ENCODE results near the gene BCL11B. TPM values are rescaled to one million over a fixed set of nuclear protein-coding genes. Genes with fewer than 3 reads are reported as not detected.

The BCL11B gene
- total RNA-seq, 1 experiment from 2014 or later = not detected

GRCh38 chr14:99179506-99179905 lies 92.5 kb downstream of the BCL11B start:
- no peak for DNase-seq (ENCODE audit: low spot score)
- in situ Hi-C loops (cut with HindIII; ENCODE audit: low sequenced_read_pairs) = no loop called here

GRCh38 chr14:99177886-99178835 lies 93.8 kb downstream of the BCL11B start:
- DNase-seq (ENCODE audit: low spot score) = no peak
- in situ Hi-C loops (cut with HindIII; ENCODE audit: low sequenced_read_pairs) = no loop called here

- DNase-seq (ENCODE audit: low spot score) = no peak
- in situ Hi-C loops (cut with HindIII; ENCODE audit: low sequenced_read_pairs) = no loop called here
Observed at GRCh38 chr14:99177046-99177655, 94.8 kb downstream of the BCL11B start.

GRCh38 chr14:99176156-99176945 lies 95.6 kb downstream of the BCL11B start:
- in situ Hi-C loops (cut with HindIII; ENCODE audit: low sequenced_read_pairs) = no loop called here
- DNase-seq (ENCODE audit: low spot score) = no peak

DNA sequence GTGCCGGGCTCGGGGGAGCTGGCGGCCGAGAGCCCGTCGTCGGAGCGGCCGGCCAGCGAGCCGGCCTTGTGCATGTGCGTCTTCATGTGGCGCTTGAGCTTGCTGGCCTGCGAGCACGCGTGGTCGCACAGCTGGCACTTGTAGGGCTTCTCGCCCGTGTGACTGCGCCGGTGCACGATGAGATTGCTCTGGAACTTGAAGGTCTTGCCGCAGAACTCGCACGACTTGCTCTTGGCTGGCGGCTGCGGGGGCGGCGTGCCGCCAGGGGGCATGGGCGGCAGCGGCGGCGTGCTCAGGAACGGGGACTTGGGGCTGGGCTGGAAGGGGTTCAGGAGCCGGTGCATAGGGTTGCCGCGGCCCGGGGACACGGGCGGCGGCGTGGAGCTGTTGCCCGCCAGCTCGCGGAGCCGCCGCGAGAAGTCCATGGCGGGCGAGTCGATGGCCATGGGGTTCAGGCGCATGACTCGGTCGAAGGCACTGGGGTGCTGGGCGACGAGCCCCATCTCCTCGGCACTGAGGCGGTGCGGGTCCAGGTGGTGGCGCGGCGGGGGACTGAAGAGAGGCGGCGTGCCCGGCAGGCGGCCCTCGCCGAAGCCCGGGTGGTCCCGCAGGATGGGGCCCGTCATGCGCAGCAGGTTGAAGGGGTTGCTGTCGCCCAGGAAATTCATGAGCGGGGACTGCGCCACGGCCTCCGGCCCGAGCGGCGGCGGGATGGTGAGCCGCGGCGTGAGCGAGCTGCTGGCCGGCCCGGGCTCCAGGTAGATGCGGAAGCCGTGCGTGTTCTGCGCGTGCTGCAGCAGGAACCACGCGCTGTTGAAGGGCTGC lies 96.5 kb downstream of the BCL11B start:
- DNase-seq (ENCODE audit: low spot score) = no peak
- in situ Hi-C loops (cut with HindIII; ENCODE audit: low sequenced_read_pairs) = no loop called here

- in situ Hi-C loops (cut with HindIII; ENCODE audit: low sequenced_read_pairs) = no loop called here
- DNase-seq (ENCODE audit: low spot score) = no peak
Observed at GRCh38 chr14:99174770-99175319, 97.2 kb downstream of the BCL11B start.

GRCh38 chr14:99174081-99174769 lies 97.8 kb downstream of the BCL11B start:
- in situ Hi-C loops (cut with HindIII; ENCODE audit: low sequenced_read_pairs) = no loop called here

DNA sequence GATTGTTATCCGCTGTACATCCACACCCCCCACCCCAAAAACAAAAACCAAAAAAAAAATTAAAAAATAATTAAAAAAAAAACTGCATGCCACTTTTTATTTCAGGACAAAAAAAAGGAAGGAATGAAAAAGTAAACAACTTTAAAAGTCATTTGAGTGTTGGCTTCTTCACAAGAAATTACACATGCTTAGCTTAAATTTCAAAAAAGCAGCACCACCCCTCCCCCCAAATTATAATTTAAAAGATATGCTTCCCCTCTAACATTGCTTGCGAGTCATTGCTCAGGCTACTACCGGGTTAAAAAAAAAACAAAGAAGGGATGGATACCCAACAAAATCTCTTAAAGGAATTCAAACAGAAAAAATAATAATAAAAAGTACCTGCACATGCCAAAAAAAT lies 98.5 kb downstream of the BCL11B start:
- no peak for DNase-seq (ENCODE audit: low spot score)
- in situ Hi-C loops (cut with HindIII; ENCODE audit: low sequenced_read_pairs) = no loop called here

More at GRCh38 chr14:99174081-99174769, 97.8 kb downstream of the BCL11B start:
- DNase-seq (ENCODE audit: low spot score) = no peak

GRCh38 chr14:99173086-99173485 lies 98.9 kb downstream of the BCL11B start:
- DNase-seq (ENCODE audit: low spot score) = no peak
- in situ Hi-C loops (cut with HindIII; ENCODE audit: low sequenced_read_pairs) = no loop called here

- in situ Hi-C loops (cut with HindIII; ENCODE audit: low sequenced_read_pairs) = no loop called here
- no peak for DNase-seq (ENCODE audit: low spot score)
Observed at GRCh38 chr14:99171396-99171795, 100.6 kb downstream of the BCL11B start.

- DNase-seq (ENCODE audit: low spot score) = no peak
- in situ Hi-C loops (cut with HindIII; ENCODE audit: low sequenced_read_pairs) = no loop called here
Observed at GRCh38 chr14:99169776-99170356, 102.1 kb downstream of the BCL11B start.

DNA sequence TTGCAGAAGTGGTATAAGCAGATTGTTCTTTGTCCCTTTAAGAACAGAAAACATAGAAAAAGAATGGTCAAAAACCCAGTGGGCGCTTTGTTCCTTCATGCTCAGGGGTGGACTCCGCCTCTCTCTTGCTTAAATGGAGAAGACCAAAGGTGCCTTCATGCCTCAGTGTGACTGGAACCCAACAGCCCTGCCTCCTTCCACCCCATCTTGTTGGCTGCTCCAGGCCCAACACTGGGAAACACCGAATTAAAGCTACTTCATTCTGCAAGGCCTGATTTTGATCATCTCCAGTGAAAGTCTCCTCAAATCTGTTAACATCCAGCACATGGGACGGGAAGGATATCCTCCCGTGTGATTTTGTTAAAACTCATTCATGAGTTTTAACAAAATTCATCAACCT lies 103.7 kb downstream of the BCL11B start:
- no peak for DNase-seq (ENCODE audit: low spot score)
- in situ Hi-C loops (cut with HindIII; ENCODE audit: low sequenced_read_pairs) = no loop called here

- in situ Hi-C loops (cut with HindIII; ENCODE audit: low sequenced_read_pairs) = no loop called here
- no peak for DNase-seq (ENCODE audit: low spot score)
Observed at GRCh38 chr14:99166506-99166905, 105.5 kb downstream of the BCL11B start.

DNA sequence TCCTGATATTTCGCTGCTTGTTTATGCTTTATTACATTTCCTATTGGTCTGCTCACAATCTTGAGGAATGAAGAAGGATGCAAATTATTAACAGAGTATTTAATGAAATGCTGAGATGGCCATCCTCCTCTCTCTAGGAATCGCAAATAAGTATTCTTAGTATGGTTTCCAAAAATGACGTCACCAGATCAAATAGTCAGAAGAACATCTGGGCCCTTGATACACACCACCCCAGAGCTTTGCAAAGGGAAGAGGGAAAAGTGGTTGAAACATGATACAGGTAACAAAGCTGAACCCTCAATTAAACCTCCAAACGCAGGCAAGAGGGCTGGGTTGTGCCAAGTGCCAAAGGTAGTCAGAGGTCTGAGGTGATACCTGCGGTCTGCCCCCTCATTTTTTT lies 107.3 kb downstream of the BCL11B start:
- in situ Hi-C loops (cut with HindIII; ENCODE audit: low sequenced_read_pairs) = no loop called here
- no peak for DNase-seq (ENCODE audit: low spot score)

GRCh38 chr14:99163446-99163845 lies 108.6 kb downstream of the BCL11B start:
- DNase-seq (ENCODE audit: low spot score) = no peak
- in situ Hi-C loops (cut with HindIII; ENCODE audit: low sequenced_read_pairs) = no loop called here

DNA sequence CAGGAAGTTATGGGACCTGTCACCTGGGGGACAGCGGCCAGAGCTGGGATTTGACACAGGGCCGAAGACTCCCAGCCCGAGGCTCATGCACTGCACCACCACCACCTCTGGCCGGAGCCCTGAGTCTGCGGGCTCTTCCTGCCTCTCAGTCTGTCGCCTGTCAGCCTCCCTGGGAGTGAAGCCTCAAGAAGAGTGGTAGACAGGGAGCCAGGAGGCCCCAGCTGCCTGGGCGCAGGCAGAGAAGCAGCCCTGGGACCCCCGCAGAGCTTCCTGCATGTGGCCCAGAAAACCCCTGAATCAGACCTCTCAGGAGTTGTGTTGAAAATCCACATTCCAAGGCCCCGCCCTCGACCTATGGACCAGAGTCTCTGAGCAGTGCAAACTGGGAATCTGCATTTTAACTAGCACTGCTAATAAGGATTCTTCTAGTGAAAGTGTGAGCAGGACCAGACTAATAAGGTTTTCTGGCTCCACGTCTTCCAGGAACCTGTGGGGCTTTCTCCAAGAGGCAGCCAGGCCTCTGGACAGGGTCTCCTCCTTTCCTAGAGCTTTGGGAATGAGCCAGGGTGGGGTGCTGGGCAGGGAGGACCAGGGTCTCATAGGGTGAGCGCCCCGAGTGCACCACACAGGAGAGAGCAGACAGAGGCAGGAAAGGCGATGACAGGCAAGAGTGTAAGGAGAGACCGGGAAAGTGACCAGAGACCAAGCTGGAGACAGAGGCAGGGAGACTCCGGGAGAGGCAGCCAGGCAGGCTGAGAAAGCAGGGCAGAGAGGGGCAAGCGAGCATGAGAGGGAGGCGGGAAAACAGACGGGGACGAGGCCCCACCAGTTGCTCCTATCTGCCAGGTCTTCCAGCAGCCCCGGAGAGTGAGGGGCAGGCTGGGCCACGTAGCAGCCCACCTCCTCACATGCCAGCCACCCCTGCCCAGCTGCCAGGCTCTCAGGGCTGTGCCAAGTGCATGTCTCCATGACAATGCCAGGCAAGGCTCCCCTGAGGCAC lies 112.4 kb downstream of the BCL11B start:
- DNase-seq (ENCODE audit: low spot score) = no peak
- in situ Hi-C loops (cut with HindIII; ENCODE audit: low sequenced_read_pairs) = no loop called here
